HepG2 (cell line): ENCODE data around the gene USP7. TPM values are rescaled to one million over a fixed set of nuclear protein-coding genes. Genes with fewer than 3 reads are reported as not detected.

Experiments used
- ARID4A ChIP-seq: sonication (generic); formaldehyde crosslinking; IDR thresholded peaks from 2 replicates; pipeline ENCODE4 v1.5.0; 2020; ENCODE audit warnings: mild to moderate bottlenecking, missing genetic modification reagents, borderline replicate concordance
- E2F1 ChIP-seq: sonication (generic); formaldehyde crosslinking; IDR thresholded peaks from 2 replicates; pipeline ENCODE4 v1.5.0; 2020; ENCODE audit warnings: missing genetic modification reagents
- FOXC1 ChIP-seq: sonication (generic); formaldehyde crosslinking; IDR thresholded peaks from 2 replicates; pipeline ENCODE4 v1.8.0; 2022; ENCODE audit warnings: mild to moderate bottlenecking, missing genetic modification reagents, borderline replicate concordance
- HINFP ChIP-seq: sonication (generic); formaldehyde crosslinking; IDR thresholded peaks from 2 replicates; pipeline ENCODE4 v1.4.0; 2020; ENCODE audit warnings: low read depth, mild to moderate bottlenecking, missing genetic modification reagents
- MYNN ChIP-seq: sonication (generic); formaldehyde crosslinking; IDR thresholded peaks from 2 replicates; pipeline ENCODE4 v1.4.0; 2020; ENCODE audit warnings: mild to moderate bottlenecking, low read depth, missing genetic modification reagents
- NFKBIZ ChIP-seq: IDR thresholded peaks from 2 replicates; pipeline ENCODE4 v1.6.1; 2018; ENCODE audit warnings: missing genetic modification reagents, missing compliant biosample characterization
- PHF20 ChIP-seq: sonication (generic); formaldehyde crosslinking; IDR thresholded peaks from 2 replicates; pipeline ENCODE4 v1.5.0; 2020; ENCODE audit warnings: mild to moderate bottlenecking, missing genetic modification reagents
- SATB2 ChIP-seq: sonication (generic); formaldehyde crosslinking; IDR thresholded peaks from 2 replicates; pipeline ENCODE4 v1.5.0; 2020; ENCODE audit warnings: missing genetic modification reagents
- SIN3B ChIP-seq: fragments of 150-350 bp; IDR thresholded peaks from 2 replicates; pipeline ENCODE4 v1.6.1; 2014; ENCODE audit warnings: low read length
- U2AF1 ChIP-seq: fragments of 200-400 bp; formaldehyde crosslinking; optimal IDR thresholded peaks from 2 replicates; pipeline ENCODE3; 2017; ENCODE audit warnings: mild to moderate bottlenecking, low read depth, low read length
- XBP1 ChIP-seq: sonication (generic); formaldehyde crosslinking; IDR thresholded peaks from 2 replicates; pipeline ENCODE4 v1.5.0; 2020; ENCODE audit warnings: missing genetic modification reagents
- ZBTB3 ChIP-seq: sonication (generic); formaldehyde crosslinking; IDR thresholded peaks from 2 replicates; pipeline ENCODE4 v1.4.0; 2020; ENCODE audit warnings: low read depth, mild to moderate bottlenecking, moderate library complexity, missing genetic modification reagents, borderline replicate concordance
- ZHX1 ChIP-seq: sonication (generic); formaldehyde crosslinking; IDR thresholded peaks from 2 replicates; pipeline ENCODE4 v1.8.1; 2022; ENCODE audit warnings: low read depth, mild to moderate bottlenecking, missing genetic modification reagents
- ZNF350 ChIP-seq: sonication (generic); formaldehyde crosslinking; IDR thresholded peaks from 2 replicates; pipeline ENCODE4 v1.4.0; 2020; ENCODE audit warnings: mild to moderate bottlenecking, low read depth, missing genetic modification reagents, borderline replicate concordance
- ZNF800 ChIP-seq: sonication (generic); formaldehyde crosslinking; IDR thresholded peaks from 2 replicates; pipeline ENCODE4 v1.4.0; 2020; ENCODE audit warnings: missing genetic modification reagents
- ZNF878 ChIP-seq: sonication (generic); formaldehyde crosslinking; IDR thresholded peaks from 2 replicates; pipeline ENCODE4 v1.8.1; 2023; ENCODE audit warnings: mild to moderate bottlenecking, missing genetic modification reagents, moderate library complexity
- ZSCAN20 ChIP-seq: sonication (generic); formaldehyde crosslinking; IDR thresholded peaks from 2 replicates; pipeline ENCODE4 v1.4.0; 2020; ENCODE audit warnings: missing genetic modification reagents, mild to moderate bottlenecking, borderline replicate concordance
- polyA plus RNA-seq, 8 experiments: library from polyadenylated mRNA; depleted of rRNA in 3 of 8; stranded (reverse) in 7 of 8; unstranded in 1 of 8; fragments of >200 nt; fragmentation: Illumina TruSeq in 4 of 8; extraction: Trizol in 4 of 8; gene quantifications; 2 replicates each; pipeline versions ENCODE4 v1.2.1 to v1.2.3, GENCODE V29; 2011 to 2016; ENCODE audit warnings: low read depth in 4 of 8, missing spikeins in 1 of 8, mixed read lengths in 1 of 8; ENCODE audit not compliant: insufficient read depth in 1 of 8
- total RNA-seq, 5 experiments: library from RNA; depleted of rRNA; stranded (reverse); fragments of >200 nt; fragmentation: Illumina TruSeq; extraction: Trizol; gene quantifications; 2 replicates each; pipeline ENCODE4 v1.2.3, GENCODE V29; 2016; ENCODE audit warnings: low read depth in 1 of 5

Gene USP7
- total and polyA plus RNA-seq, 2 of the 13 experiments (the other 11 are each of a cell fraction or from before 2014, with no cell fraction given): 52.5 to 173 TPM

GRCh38 chr16:8850279-8850885 lies 113.3 kb downstream of the USP7 start (continued):
- peak; percentile 67; the same call in 1 of the 2 replicates for TF ChIP-seq ARID4A (CRISPR knock-in tag)
- no peak for TF ChIP-seq E2F1 (CRISPR knock-in tag)
- TF ChIP-seq HINFP: peak; percentile 72; the same call in 1 of the 2 replicates
- TF ChIP-seq SIN3B: 0 out of 2 replicates have a peak, but pooled peaks have one; percentile 36
- TF ChIP-seq MYNN: no peak
- 0 out of 2 replicates have a peak, but pooled peaks have one; percentile 7 for TF ChIP-seq ZNF878 (CRISPR knock-in tag)
- no peak for TF ChIP-seq XBP1 (CRISPR knock-in tag)
- TF ChIP-seq ZSCAN20 (CRISPR knock-in tag): peak; percentile 78
- peak; percentile 86 for TF ChIP-seq ZNF800 (CRISPR knock-in tag)
- peak; percentile 58; the same call in 1 of the 2 replicates for TF ChIP-seq PHF20 (CRISPR knock-in tag)
- no peak for TF ChIP-seq FOXC1 (CRISPR knock-in tag)
- no peak for TF ChIP-seq U2AF1
- peak; percentile 82 for TF ChIP-seq NFKBIZ (CRISPR knock-in tag)
- TF ChIP-seq ZNF350 (CRISPR knock-in tag): peak; percentile 89
- TF ChIP-seq SATB2: 0 out of 2 replicates have a peak, but pooled peaks have one; percentile 50
- 0 out of 2 replicates have a peak, but pooled peaks have one; percentile 22 for TF ChIP-seq ZHX1
- 0 out of 2 replicates have a peak, but pooled peaks have one; percentile 70 for TF ChIP-seq ZBTB3
